GM19463 (cell line): Measurements from ENCODE around the gene DIAPH2.
"Not testable (repeated sequence)": the region's sequence is repeated elsewhere in the genome, so short reads cannot be mapped to it uniquely, and the experiment has no call there.

Source experiments
- ATAC-seq: cut with Tn5 transposase; IDR thresholded peaks from one replicate; pipeline ENCODE4 v1.9.1; 2021; ENCODE audit warnings: mild to moderate bottlenecking, moderate library complexity; ENCODE audit not compliant: unreplicated experiment

DIAPH2 gene

GRCh38 chrX:96820935-96821334 is 136.3 kb downstream of the DIAPH2 start:
- ATAC-seq: no peak

- no peak for ATAC-seq
These were observed 139.5 kb downstream of the DIAPH2 start for GRCh38 chrX:96824166-96824565.

GRCh38 chrX:96833333-96833732 is 148.7 kb downstream of the DIAPH2 start:
- ATAC-seq: no peak

- ATAC-seq: no peak
These were observed 149.5 kb downstream of the DIAPH2 start for GRCh38 chrX:96834137-96834536.

GRCh38 chrX:96835660-96836289 is 151.1 kb downstream of the DIAPH2 start:
- ATAC-seq: peak; percentile 75

- ATAC-seq: no peak
These were observed 153.2 kb downstream of the DIAPH2 start for GRCh38 chrX:96837808-96838207.

- ATAC-seq: no peak
These were observed 153.9 kb downstream of the DIAPH2 start for GRCh38 chrX:96838537-96838936.

GRCh38 chrX:96841325-96841724 is 156.7 kb downstream of the DIAPH2 start:
- ATAC-seq: no peak

- not testable (repeated sequence) for ATAC-seq
These were observed 157.2 kb downstream of the DIAPH2 start for GRCh38 chrX:96841866-96842265.

- ATAC-seq: no peak
These were observed 158.9 kb downstream of the DIAPH2 start for GRCh38 chrX:96843566-96843965.

- ATAC-seq: no peak
These were observed 162.2 kb downstream of the DIAPH2 start for GRCh38 chrX:96846841-96847240.

- not testable (repeated sequence) for ATAC-seq
These were observed 174.8 kb downstream of the DIAPH2 start for GRCh38 chrX:96859422-96859821.

GRCh38 chrX:96861218-96861617 is 176.6 kb downstream of the DIAPH2 start:
- peak; percentile 63 for ATAC-seq

- ATAC-seq: peak; percentile 43
These were observed 177.0 kb downstream of the DIAPH2 start for GRCh38 chrX:96861661-96862060.

GRCh38 chrX:96883608-96884007 is 199.0 kb downstream of the DIAPH2 start, which contains the start of gene RPA4:
RPA4 (plus strand) TSS chrX:96883908; CDS start chrX:96884311, 403 bp downstream.
- ATAC-seq: no peak

- ATAC-seq: no peak
These were observed 199.4 kb downstream of the DIAPH2 start for GRCh38 chrX:96884027-96884426.

- ATAC-seq: no peak
These were observed 205.1 kb downstream of the DIAPH2 start for GRCh38 chrX:96889726-96890125.

GRCh38 chrX:96906741-96907140 is 222.1 kb downstream of the DIAPH2 start:
- no peak for ATAC-seq

- no peak for ATAC-seq
These were observed 223.1 kb downstream of the DIAPH2 start for GRCh38 chrX:96907516-96908272.

GRCh38 chrX:96909291-96909690 is 224.6 kb downstream of the DIAPH2 start:
- ATAC-seq: no peak

GRCh38 chrX:96918864-96919263 is 234.2 kb downstream of the DIAPH2 start:
- no peak for ATAC-seq

- no peak for ATAC-seq
These were observed 235.0 kb downstream of the DIAPH2 start for GRCh38 chrX:96919672-96920071.
